H9 (cell line): ENCODE measurements around the gene TPP2. TPM values are rescaled to one million over a fixed set of nuclear protein-coding genes. Genes with fewer than 3 reads are reported as not detected.

Experiments used
- DNase-seq: peaks from one replicate; pipeline ENCODE4 v3.0.0-alpha.2; 2017
- H2AFZ ChIP-seq: one replicate; pipeline ENCODE4 v1.6.1; 2013; ENCODE audit warnings: mild to moderate bottlenecking, low read length, control low read depth, moderate library complexity
- H2AK5ac ChIP-seq: 2 replicates; pipeline ENCODE4 v1.6.1; 2013; ENCODE audit warnings: low read length, control low read depth, mixed read lengths; ENCODE audit not compliant: insufficient read length
- H2BK120ac ChIP-seq: one replicate; pipeline ENCODE4 v1.6.1; 2013; ENCODE audit warnings: low read depth, mild to moderate bottlenecking, low read length, control low read depth, inconsistent platforms; ENCODE audit not compliant: poor library complexity, severe bottlenecking
- H2BK12ac ChIP-seq: 2 replicates; pipeline ENCODE4 v1.6.1; 2013; ENCODE audit warnings: low read length, control low read depth, mixed read lengths, low read depth; ENCODE audit not compliant: insufficient read length
- H2BK15ac ChIP-seq: 2 replicates; pipeline ENCODE4 v1.6.1; 2013; ENCODE audit warnings: low read depth, low read length, control low read depth
- H2BK20ac ChIP-seq: one replicate; pipeline ENCODE4 v1.6.1; 2013; ENCODE audit warnings: low read depth, mild to moderate bottlenecking, low read length, control low read depth, inconsistent platforms; ENCODE audit not compliant: poor library complexity, severe bottlenecking
- H2BK5ac ChIP-seq: 2 replicates; pipeline ENCODE4 v1.6.1; 2013; ENCODE audit warnings: low read length, control low read depth, mixed read lengths; ENCODE audit not compliant: insufficient read length
- H3K14ac ChIP-seq: 2 replicates; pipeline ENCODE4 v1.6.1; 2013; ENCODE audit warnings: low read length, control low read depth; ENCODE audit not compliant: insufficient read depth
- H3K18ac ChIP-seq: 2 replicates; pipeline ENCODE4 v1.6.1; 2013; ENCODE audit warnings: low read depth, mild to moderate bottlenecking, mixed read lengths, low read length, control low read depth; ENCODE audit not compliant: insufficient read length
- H3K23ac ChIP-seq: 2 replicates; pipeline ENCODE4 v1.6.1; 2013; ENCODE audit warnings: low read length, control low read depth, mixed read lengths, low read depth; ENCODE audit not compliant: insufficient read length
- H3K23me2 ChIP-seq: 2 replicates; pipeline ENCODE4 v1.6.1; 2013; ENCODE audit warnings: low read depth, mild to moderate bottlenecking, mixed read lengths, low read length, control low read depth; ENCODE audit not compliant: insufficient read length, poor library complexity, severe bottlenecking
- H3K27ac ChIP-seq: 2 replicates; pipeline ENCODE4 v1.5.1; 2013; ENCODE audit warnings: low read length, control low read depth, mixed read lengths, low read depth; ENCODE audit not compliant: insufficient read length
- H3K27me3 ChIP-seq: 2 replicates; pipeline ENCODE4 v1.6.1; 2013; ENCODE audit warnings: low read length, control low read depth, inconsistent platforms; ENCODE audit not compliant: insufficient read depth
- H3K4ac ChIP-seq: 2 replicates; pipeline ENCODE4 v1.6.1; 2013; ENCODE audit warnings: low read depth, mild to moderate bottlenecking, control low read depth, inconsistent platforms, low read length, moderate library complexity
- H3K4me1 ChIP-seq: 2 replicates; pipeline ENCODE4 v1.6.1; 2013; ENCODE audit warnings: low read length, control low read depth, inconsistent platforms; ENCODE audit not compliant: insufficient read depth
- H3K4me2 ChIP-seq: 2 replicates; pipeline ENCODE4 v1.6.1; 2013; ENCODE audit warnings: low read length, control low read depth, mixed read lengths; ENCODE audit not compliant: insufficient read length, insufficient read depth
- H3K56ac ChIP-seq: 2 replicates; pipeline ENCODE4 v1.6.1; 2013; ENCODE audit warnings: low read depth, mild to moderate bottlenecking, mixed read lengths, low read length, control low read depth; ENCODE audit not compliant: insufficient read length
- H3K79me1 ChIP-seq: 2 replicates; pipeline ENCODE4 v1.6.1; 2013; ENCODE audit warnings: low read depth, mild to moderate bottlenecking, moderate library complexity, low read length, control low read depth, inconsistent platforms; ENCODE audit not compliant: insufficient read depth, poor library complexity, severe bottlenecking
- H3K79me2 ChIP-seq: 2 replicates; pipeline ENCODE4 v1.6.1; 2013; ENCODE audit warnings: low read length, control low read depth, inconsistent platforms; ENCODE audit not compliant: insufficient read depth
- H3K9ac ChIP-seq: 2 replicates; pipeline ENCODE4 v1.6.1; 2013; ENCODE audit warnings: low read length, control low read depth, mixed read lengths; ENCODE audit not compliant: insufficient read length; ENCODE audit errors: extremely low read depth
- H3K9me3 ChIP-seq: one replicate; pipeline ENCODE4 v1.6.1; 2013; ENCODE audit warnings: low read depth, low read length, inconsistent platforms; ENCODE audit not compliant: control insufficient read depth
- H3T11ph ChIP-seq: one replicate; pipeline ENCODE4 v1.6.1; 2013; ENCODE audit warnings: mild to moderate bottlenecking, low read length, control low read depth, inconsistent platforms
- H4K20me1 ChIP-seq: one replicate; pipeline ENCODE4 v1.6.1; 2013; ENCODE audit not compliant: control insufficient read depth, insufficient read length, insufficient read depth
- H4K5ac ChIP-seq: 2 replicates; pipeline ENCODE4 v1.6.1; 2013; ENCODE audit warnings: low read depth, mild to moderate bottlenecking, mixed read lengths, low read length, control low read depth; ENCODE audit not compliant: insufficient read length
- H4K8ac ChIP-seq: replicated peaks from 2 replicates; pipeline ENCODE4 v1.6.1; 2013; ENCODE audit warnings: low read length, control low read depth, mixed read lengths, low read depth; ENCODE audit not compliant: insufficient read length
- H4K91ac ChIP-seq: 2 replicates; pipeline ENCODE4 v1.6.1; 2013; ENCODE audit warnings: low read depth, mild to moderate bottlenecking, moderate library complexity, mixed read lengths, low read length, control low read depth; ENCODE audit not compliant: insufficient read length
- H3K27ac Mint-ChIP-seq, 3 experiments: 2 replicates in 2 of 3; 3 replicates in 1 of 3; pipeline ENCODE4 v1.8.0; 2020 to 2021; ENCODE audit warnings: mixed read lengths in 3 of 3, mild to moderate bottlenecking in 1 of 3, moderate library complexity in 1 of 3
- H3K27me3 Mint-ChIP-seq: 2 replicates; pipeline ENCODE4 v1.8.0; 2021; ENCODE audit warnings: low read depth, mild to moderate bottlenecking, moderate library complexity, mixed read lengths
- H3K36me3 Mint-ChIP-seq, 3 experiments: 2 replicates in 2 of 3; 3 replicates in 1 of 3; pipeline ENCODE4 v1.8.0; 2020 to 2021; ENCODE audit warnings: low read depth in 3 of 3, mixed read lengths in 3 of 3; ENCODE audit not compliant: insufficient read depth in 1 of 3
- H3K4me1 Mint-ChIP-seq, 2 experiments: 2 replicates each; pipeline ENCODE4 v1.8.0; 2020; ENCODE audit warnings: mixed read lengths in 2 of 2
- H3K4me3 Mint-ChIP-seq, 2 experiments: 2 replicates in 1 of 2; 3 replicates in 1 of 2; pipeline ENCODE4 v1.8.0; 2020 to 2021; ENCODE audit warnings: mild to moderate bottlenecking in 2 of 2, mixed read lengths in 2 of 2, moderate library complexity in 1 of 2
- H3K9me3 Mint-ChIP-seq, 2 experiments: 2 replicates in 1 of 2; 3 replicates in 1 of 2; pipeline ENCODE4 v1.8.0; 2020; ENCODE audit warnings: mild to moderate bottlenecking in 2 of 2, mixed read lengths in 2 of 2, moderate library complexity in 1 of 2
- CTCF ChIP-seq: fragments of 200-600 bp; sonication (generic); conservative IDR thresholded peaks from 3 replicates; pipeline ENCODE4 v1.8.0; 2021; ENCODE audit warnings: antibody characterized with exemption, mild to moderate bottlenecking
- total RNA-seq: library from RNA; stranded (reverse); gene quantifications from 2 replicates; pipeline ENCODE4 v1.2.1, GENCODE V29; 2021

Gene TPP2
- total RNA-seq, 1 experiment from 2014 or later = 63.5 TPM

- H3K4me2 ChIP-seq = no peak overlapping the region
- H3K9me3 ChIP-seq = no peaks in the 10 kb centered on the region
- H2BK120ac ChIP-seq = no peak overlapping the region
- H3K27me3 ChIP-seq = no peaks in the 10 kb centered on the region
- no peak overlapping the region for H3K23ac ChIP-seq
- H3T11ph ChIP-seq = no peak overlapping the region
- H2BK12ac ChIP-seq = no peak overlapping the region
- H3K27ac Mint-ChIP-seq = 0 out of 7 replicates have a peak overlapping the region, but pooled peaks of 1 of the 3 experiments have one; percentile 12
- H3K23me2 ChIP-seq = no peaks in the 10 kb centered on the region
- no peak overlapping the region for H3K14ac ChIP-seq
- H3K9ac ChIP-seq = no peak overlapping the region
- no peak for DNase-seq
- peaks cover 2% of the 10 kb centered on the region; the same call in 1 of the 2 replicates for H3K4me1 ChIP-seq
- H3K4me3 Mint-ChIP-seq = no peak overlapping the region
- H2BK5ac ChIP-seq = no peak overlapping the region
- peaks cover 0 to 7% of the 10 kb centered on the region in 2 experiments; a peak in 2 of 4 replicates for H3K4me1 Mint-ChIP-seq
- no peak overlapping the region for H2AFZ ChIP-seq
- no peaks in the 10 kb centered on the region for H3K27me3 Mint-ChIP-seq
- no peaks in the 10 kb centered on the region for H3K79me1 ChIP-seq
- no peak overlapping the region for H2BK15ac ChIP-seq
- H3K27ac ChIP-seq = no peak overlapping the region
- H4K5ac ChIP-seq = no peak overlapping the region
- H3K9me3 Mint-ChIP-seq = peaks cover 0 to under 1% of the 10 kb centered on the region in 2 experiments; a peak in 3 of 5 replicates
- H3K56ac ChIP-seq = no peak overlapping the region
- H4K91ac ChIP-seq = no peak overlapping the region
- H3K4ac ChIP-seq = no peak overlapping the region
- no peak overlapping the region for H2BK20ac ChIP-seq
- no peaks in the 10 kb centered on the region for H3K79me2 ChIP-seq
- no peak overlapping the region for H2AK5ac ChIP-seq
- no peak overlapping the region for H3K18ac ChIP-seq
- H4K20me1 ChIP-seq = no peaks in the 10 kb centered on the region
- TF ChIP-seq CTCF = no peak
- H4K8ac ChIP-seq = no peak overlapping the region
- H3K36me3 Mint-ChIP-seq = no peaks in the 10 kb centered on the region
These were observed 106.9 kb downstream of the TPP2 start for GRCh38 chr13:102703726-102704035.
